HepG2 (cell line): ENCODE measurements around the gene ATP2B2.
"Not testable (repeated sequence)": the region's sequence is repeated elsewhere in the genome, so short reads cannot be mapped to it uniquely, and the experiment has no call there.

Experiments
- FOXP1 ChIP-seq, 2 experiments: fragments of 450-650 bp in 1 of 2; IDR thresholded peaks; 2 replicates each; pipeline ENCODE4 v1.6.1; 2017 to 2018; ENCODE audit warnings: antibody characterized with exemption in 1 of 2
- NAIF1 ChIP-seq: sonication (generic); formaldehyde crosslinking; IDR thresholded peaks from 2 replicates; pipeline ENCODE4 v1.5.0; 2020; ENCODE audit warnings: mild to moderate bottlenecking, missing genetic modification reagents, borderline replicate concordance
- NFYB ChIP-seq: sonication (generic); formaldehyde crosslinking; IDR thresholded peaks from 2 replicates; pipeline ENCODE4 v1.4.0; 2020; ENCODE audit warnings: missing genetic modification reagents
- NR3C1 ChIP-seq: sonication (generic); formaldehyde crosslinking; IDR thresholded peaks from 2 replicates; pipeline ENCODE4 v1.4.0; 2020; ENCODE audit warnings: missing genetic modification reagents
- POLR2AphosphoS5 ChIP-seq: IDR thresholded peaks from 2 replicates; pipeline ENCODE4 v1.6.1; 2012; ENCODE audit warnings: low read depth, low read length
- REL ChIP-seq: sonication (generic); formaldehyde crosslinking; conservative IDR thresholded peaks from 2 replicates; pipeline ENCODE4 v1.8.0; 2022; ENCODE audit warnings: mild to moderate bottlenecking, missing genetic modification reagents, moderate library complexity
- ZC3H13 ChIP-seq: sonication (generic); formaldehyde crosslinking; IDR thresholded peaks from 2 replicates; pipeline ENCODE4 v1.8.1; 2023; ENCODE audit warnings: mild to moderate bottlenecking, missing genetic modification reagents, moderate library complexity
- TF ChIP-seq, protein P1 (sequence below): sonication (generic); formaldehyde crosslinking; IDR thresholded peaks from 2 replicates; pipeline ENCODE4 v1.4.0; 2020; ENCODE audit warnings: missing genetic modification reagents, low read depth, mild to moderate bottlenecking, borderline replicate concordance
- TF ChIP-seq, protein P2 (sequence below): sonication (generic); formaldehyde crosslinking; IDR thresholded peaks from 2 replicates; pipeline ENCODE4 v1.5.0; 2020; ENCODE audit warnings: mild to moderate bottlenecking, missing genetic modification reagents, moderate library complexity

DNA sequence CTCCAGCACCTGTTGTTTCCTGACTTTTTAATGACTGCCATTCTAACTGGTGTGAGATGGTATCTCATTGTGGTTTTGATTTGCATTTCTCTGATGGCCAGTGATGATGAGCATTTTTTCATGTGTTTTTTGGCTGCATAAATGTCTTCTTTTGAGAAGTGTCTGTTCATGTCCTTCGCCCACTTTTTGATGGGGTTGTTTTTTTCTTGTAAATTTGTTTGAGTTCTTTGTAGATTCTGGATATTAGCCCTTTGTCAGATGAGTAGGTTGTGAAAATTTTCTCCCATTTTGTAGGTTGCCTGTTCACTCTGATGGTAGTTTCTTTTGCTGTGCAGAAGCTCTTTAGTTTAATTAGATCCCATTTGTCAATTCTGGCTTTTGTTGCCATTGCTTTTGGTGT, 207.3 kb downstream of the ATP2B2 start:
- TF ChIP-seq POLR2AphosphoS5; ZC3H13; REL (CRISPR knock-in tag); NR3C1 (CRISPR knock-in tag); FOXP1 (IDR thresholded peaks at IDR 0.05); FOXP1 (CRISPR knock-in tag; IDR thresholded peaks at IDR 0.05); NAIF1 (CRISPR knock-in tag); NFYB (CRISPR knock-in tag): not testable (repeated sequence)
- TF ChIP-seq, protein P1, sequence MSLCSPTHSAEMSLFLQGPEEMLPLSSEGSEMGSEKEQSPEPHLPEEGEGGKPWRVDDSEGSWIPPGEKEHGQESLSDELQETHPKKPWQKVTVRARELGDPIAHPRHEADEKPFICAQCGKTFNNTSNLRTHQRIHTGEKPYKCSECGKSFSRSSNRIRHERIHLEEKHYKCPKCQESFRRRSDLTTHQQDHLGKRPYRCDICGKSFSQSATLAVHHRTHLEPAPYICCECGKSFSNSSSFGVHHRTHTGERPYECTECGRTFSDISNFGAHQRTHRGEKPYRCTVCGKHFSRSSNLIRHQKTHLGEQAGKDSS: not testable (repeated sequence)
- TF ChIP-seq, protein P2, sequence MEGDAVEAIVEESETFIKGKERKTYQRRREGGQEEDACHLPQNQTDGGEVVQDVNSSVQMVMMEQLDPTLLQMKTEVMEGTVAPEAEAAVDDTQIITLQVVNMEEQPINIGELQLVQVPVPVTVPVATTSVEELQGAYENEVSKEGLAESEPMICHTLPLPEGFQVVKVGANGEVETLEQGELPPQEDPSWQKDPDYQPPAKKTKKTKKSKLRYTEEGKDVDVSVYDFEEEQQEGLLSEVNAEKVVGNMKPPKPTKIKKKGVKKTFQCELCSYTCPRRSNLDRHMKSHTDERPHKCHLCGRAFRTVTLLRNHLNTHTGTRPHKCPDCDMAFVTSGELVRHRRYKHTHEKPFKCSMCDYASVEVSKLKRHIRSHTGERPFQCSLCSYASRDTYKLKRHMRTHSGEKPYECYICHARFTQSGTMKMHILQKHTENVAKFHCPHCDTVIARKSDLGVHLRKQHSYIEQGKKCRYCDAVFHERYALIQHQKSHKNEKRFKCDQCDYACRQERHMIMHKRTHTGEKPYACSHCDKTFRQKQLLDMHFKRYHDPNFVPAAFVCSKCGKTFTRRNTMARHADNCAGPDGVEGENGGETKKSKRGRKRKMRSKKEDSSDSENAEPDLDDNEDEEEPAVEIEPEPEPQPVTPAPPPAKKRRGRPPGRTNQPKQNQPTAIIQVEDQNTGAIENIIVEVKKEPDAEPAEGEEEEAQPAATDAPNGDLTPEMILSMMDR: not testable (repeated sequence)
